Psoas muscle (tissue), 8 donors: ENCODE measurements around the gene AQP7. TPM values are rescaled to one million over a fixed set of nuclear protein-coding genes. Genes with fewer than 3 reads are reported as not detected.
A peak's percentile ranks its signal among the peaks of the same experiment; 100 is the strongest.

Source experiments
- ATAC-seq, 4 donors: fragments of 200-7000 bp; cut with Tn5 transposase; one replicate each; pipeline ENCODE4 v1.9.1; 2020; ENCODE audit warnings: moderate library complexity in 3 of 4, mild to moderate bottlenecking in 2 of 4
- DNase-seq, 2 donors: peaks; one replicate each; pipeline ENCODE4 v3.0.0-alpha.2; 2020
- H3K27ac ChIP-seq: fragments of 200-600 bp; one replicate; pipeline ENCODE4 v1.8.0; 2022
- H3K27me3 ChIP-seq, 3 donors: fragments of 200-600 bp in 1 of 3; one replicate each; pipeline versions ENCODE4 v1.6.1 to v1.8.0; 2013 to 2022; ENCODE audit warnings: low read length in 2 of 3, mild to moderate bottlenecking in 2 of 3, moderate library complexity in 1 of 3; ENCODE audit not compliant: insufficient read depth in 3 of 3
- H3K36me3 ChIP-seq, 2 donors: fragments of 200-600 bp in 1 of 2; one replicate each; pipeline versions ENCODE4 v1.6.1 to v1.8.0; 2013 to 2022; ENCODE audit warnings: low read depth in 1 of 2, mild to moderate bottlenecking in 1 of 2, moderate library complexity in 1 of 2; ENCODE audit not compliant: insufficient read depth in 1 of 2
- H3K4me1 ChIP-seq: fragments of 200-600 bp; one replicate; pipeline ENCODE4 v1.8.0; 2022
- H3K4me3 ChIP-seq: fragments of 200-600 bp; one replicate; pipeline ENCODE4 v1.8.0; 2022; ENCODE audit warnings: mild to moderate bottlenecking
- H3K9me3 ChIP-seq: fragments of 200-600 bp; one replicate; pipeline ENCODE4 v1.8.0; 2022
- CTCF ChIP-seq: fragments of 200-600 bp; IDR thresholded peaks from one replicate; pipeline ENCODE4 v1.8.0; 2022; ENCODE audit warnings: antibody characterized with exemption
- WGBS, 3 donors: extraction: QIAGEN DNeasy Blood & Tissue Kit; methylation state at CpG; one replicate each; pipeline versions ENCODE4 v1.1.6 to v1.1.7; 2013; 5-methylcytosine and 5-hydroxymethylcytosine counted together
- intact Hi-C, 2 donors: fragments of 100-400 bp; cut with DNase I; formaldehyde crosslinking; loops; one replicate each; pipeline versions ENCODE4 v1.11.0 to v1.14.2; 2022
- polyA plus RNA-seq, 3 donors: library from polyadenylated mRNA; stranded (reverse); fragments of 200-250 nt; gene quantifications; one replicate each; pipeline ENCODE4 v1.2.3, GENCODE V29; 2013
- total RNA-seq, 4 donors: library from RNA; stranded (reverse); fragmentation: NEBNext Ultra II Directional in 2 of 4; extraction: Animal tissue kit (Norgen Biotek cat#: 25700) in 2 of 4; gene quantifications; one replicate each; pipeline versions ENCODE4 v1.2.1 to v1.2.4, GENCODE V29; 2021 to 2023
- donor health status: healthy with polysubstance abuse.
- donor health status: DM: no; HTN: no; CAD: no; lungs with moderate emphysema.
- donor health status: Bipolar disorder and iron deficiency.
- donor health status: healthy.
- donor health status: DM: yes; HTN: yes; CAD: no.
- donor health status: DM: no; HTN: no; CAD: no.
- donor health status: DM: no; HTN: no; CAD: no.
- donor health status: DM: yes; HTN: yes; CAD: no.

AQP7 gene
- total and polyA plus RNA-seq, 7 donors: 8.6 to 45.0 (median 10.8) TPM

- Histone ChIP-seq H3K4me1 (no peaks in the 10 kb centered on the region), H3K27ac (no peak overlapping the region), H3K9me3 (no peaks in the 10 kb centered on the region), H3K4me3 (no peak overlapping the region), H3K36me3 (no peaks in the 10 kb centered on the region), H3K27me3 (no peaks in the 10 kb centered on the region)
- TF ChIP-seq CTCF: no peak
- ATAC-seq: no peak
- 72 to 86% (median 74%) methylated on average over 9 to 10 of the region's 10 CpGs for WGBS, 3 donors
- intact Hi-C loops: no loop called here
- DNase-seq: no peak
These were observed 17.4 kb upstream of the AQP7 start for GRCh38 chr9:33419708-33420303.

GRCh38 chr9:33418090-33418489 is 15.7 kb upstream of the AQP7 start:
- H3K27ac ChIP-seq: no peak overlapping the region
- 86 to 90% (median 87%) methylated on average over 8 of the region's 8 CpGs for WGBS, 3 donors
- H3K4me3 ChIP-seq: no peak overlapping the region
- no peaks in the 10 kb centered on the region for H3K27me3 ChIP-seq
- no peaks in the 10 kb centered on the region for H3K36me3 ChIP-seq
- intact Hi-C loops: no loop called here
- no peak for DNase-seq
- no peak for TF ChIP-seq CTCF
- no peaks in the 10 kb centered on the region for H3K4me1 ChIP-seq
- no peak for ATAC-seq
- H3K9me3 ChIP-seq: no peaks in the 10 kb centered on the region

DNA sequence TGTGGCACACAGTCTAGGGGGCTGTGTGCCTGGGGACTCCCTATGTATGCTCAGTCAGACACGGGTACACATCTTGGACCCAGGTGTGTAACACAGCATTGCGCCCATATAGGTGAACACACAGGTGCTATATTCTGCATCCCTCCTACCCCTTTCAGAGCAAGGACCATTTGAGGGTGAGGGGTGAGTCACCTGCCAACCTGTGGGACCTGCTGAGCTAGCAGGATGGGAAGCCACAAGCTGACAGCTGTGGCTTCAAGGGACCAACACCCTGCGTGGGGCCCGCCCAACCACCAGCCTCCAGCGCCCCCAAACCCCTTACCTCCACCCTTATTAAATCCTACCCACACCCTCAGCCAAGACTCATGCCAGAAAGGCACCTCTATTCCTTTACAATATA is 14.6 kb upstream of the AQP7 start:
- TF ChIP-seq CTCF: no peak
- Histone ChIP-seq H3K9me3 (no peaks in the 10 kb centered on the region), H3K27ac (no peak overlapping the region), H3K4me3 (no peak overlapping the region), H3K36me3 (no peaks in the 10 kb centered on the region), H3K27me3 (no peaks in the 10 kb centered on the region), H3K4me1 (no peaks in the 10 kb centered on the region)
- ATAC-seq: no peak
- WGBS, 3 donors: 70 to 74% (median 70%) methylated on average over 5 of the region's 5 CpGs
- no peak for DNase-seq
- intact Hi-C loops: no loop called here

DNA sequence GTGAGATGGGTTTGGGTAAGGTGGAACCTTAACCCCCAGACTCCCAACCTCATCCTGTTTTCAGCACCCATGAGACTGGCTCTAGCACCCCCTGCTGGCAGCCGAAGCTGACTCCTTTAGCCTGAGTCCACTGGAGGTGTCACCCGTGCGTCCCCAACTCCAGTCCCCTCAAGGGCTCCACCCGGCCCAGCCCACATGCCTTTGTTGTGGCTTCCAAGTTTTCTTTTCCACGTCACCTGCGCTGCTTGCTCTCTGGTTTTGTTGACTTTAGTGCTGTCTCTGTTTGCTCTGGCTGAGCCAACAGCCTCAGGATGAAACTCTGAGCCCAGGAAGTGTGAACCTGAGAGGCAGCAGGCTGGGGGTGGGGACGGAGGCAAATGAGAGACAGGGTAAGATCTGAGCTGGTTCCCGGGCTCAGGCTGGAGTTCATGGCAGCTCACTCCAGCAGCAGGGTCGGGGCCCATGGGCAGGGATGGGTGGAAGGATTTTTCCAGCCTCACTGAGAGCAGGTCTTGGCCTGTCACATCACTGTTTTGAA is 13.2 kb upstream of the AQP7 start:
- 15 to 34% (median 23%) methylated on average over 9 of the region's 9 CpGs for WGBS, 3 donors

More for the DNA sequence above, 13.2 kb upstream of the AQP7 start:
- Histone ChIP-seq H3K9me3 (no peaks in the 10 kb centered on the region), H3K36me3 (no peaks in the 10 kb centered on the region), H3K27me3 (no peaks in the 10 kb centered on the region), H3K4me1 (no peaks in the 10 kb centered on the region), H3K4me3 (no peak overlapping the region), H3K27ac (no peak overlapping the region)
- ATAC-seq (peak; percentile 78 to 91 (median 85)), DNase-seq (peak; percentile 72 to 85)
- intact Hi-C loops: loop anchor here in 1 of 2 donors (2.0 kb wide), 1 partner anchor 39 kb away; no protein-coding TSS in a partner anchor
- TF ChIP-seq CTCF: peak; percentile 75
